Heart right ventricle (tissue), 16 donors: ENCODE data around the gene ERMAP. TPM values are rescaled to one million over a fixed set of nuclear protein-coding genes. Genes with fewer than 3 reads are reported as not detected.

Source experiments
- ATAC-seq, 8 donors: fragments of 200-7000 bp; cut with Tn5 transposase; one replicate each; pipeline ENCODE4 v1.9.1; 2020; ENCODE audit warnings: mild to moderate bottlenecking in 8 of 8, moderate library complexity in 8 of 8, moderate number of reproducible peaks in 1 of 8
- DNase-seq, 2 donors: peaks; one replicate each; pipeline ENCODE4 v3.0.0-alpha.2; 2020
- H3K27ac ChIP-seq, 10 donors: fragments of 200-600 bp; sonication (generic) in 2 of 10; one replicate each; pipeline versions ENCODE4 v1.5.0 to v1.8.0; 2020 to 2022; ENCODE audit warnings: mild to moderate bottlenecking in 3 of 10
- H3K27me3 ChIP-seq, 7 donors: fragments of 200-600 bp; one replicate each; pipeline ENCODE4 v1.8.0; 2021 to 2022; ENCODE audit warnings: mild to moderate bottlenecking in 2 of 7
- H3K36me3 ChIP-seq, 9 donors: fragments of 200-600 bp; sonication (generic) in 1 of 9; one replicate each; pipeline versions ENCODE4 v1.5.0 to v1.8.0; 2020 to 2022; ENCODE audit warnings: mild to moderate bottlenecking in 2 of 9
- H3K4me1 ChIP-seq, 9 donors: fragments of 200-600 bp; sonication (generic) in 1 of 9; one replicate each; pipeline versions ENCODE4 v1.5.0 to v1.8.0; 2020 to 2022; ENCODE audit warnings: mild to moderate bottlenecking in 4 of 9
- H3K4me3 ChIP-seq, 10 donors: fragments of 200-600 bp; sonication (generic) in 2 of 10; one replicate each; pipeline versions ENCODE4 v1.5.0 to v1.8.0; 2020 to 2022; ENCODE audit warnings: mild to moderate bottlenecking in 7 of 10, moderate library complexity in 2 of 10
- H3K9me3 ChIP-seq, 11 donors: fragments of 200-600 bp in 10 of 11; sonication (generic) in 2 of 11; one replicate each; pipeline versions ENCODE4 v1.5.0 to v1.8.0; 2013 to 2022; ENCODE audit warnings: mild to moderate bottlenecking in 2 of 11, control low read depth in 1 of 11, moderate library complexity in 1 of 11
- WGBS, 2 donors: extraction: QIAGEN DNeasy Blood & Tissue Kit; methylation state at CpG; one replicate each; pipeline ENCODE4 v1.1.7; 2013; ENCODE audit warnings: inconsistent platforms in 1 of 2; 5-methylcytosine and 5-hydroxymethylcytosine counted together
- intact Hi-C, 10 donors: fragments of 100-400 bp; cut with DNase I; formaldehyde crosslinking; loops; one replicate each; pipeline versions ENCODE4 v1.11.1 to v1.14.2; 2022
- polyA plus RNA-seq, 2 donors: library from polyadenylated mRNA; stranded (reverse); fragments of 200-250 nt; gene quantifications; one replicate each; pipeline ENCODE4 v1.2.3, GENCODE V29; 2013
- total RNA-seq, 10 donors: library from RNA; stranded (reverse); fragmentation: NEBNext Ultra II Directional in 3 of 10; extraction: Animal tissue kit (Norgen Biotek cat#: 25700) in 3 of 10; gene quantifications; one replicate each; pipeline versions ENCODE4 v1.2.1 to v1.2.4, GENCODE V29; 2021 to 2023
- TF ChIP-seq, protein P1 (sequence below), 9 donors: fragments of 200-600 bp; sonication (generic) in 2 of 9; IDR thresholded peaks; one replicate each; pipeline versions ENCODE4 v1.5.0 to v1.8.0; 2021 to 2022; ENCODE audit warnings: antibody characterized with exemption in 9 of 9, mild to moderate bottlenecking in 5 of 9, moderate library complexity in 1 of 9
- donor health status: Arrhythmogenic right ventricular cardiomyopathy.
- donor health status: ischemic (EF 13 %, LVEDD 7.1; RV severe dilation, severe dysfunction).
- donor health status: healthy with polysubstance abuse.
- donor health status: DM: no; HTN: yes; CAD: no.
- donor health status: DM: no; HTN: no; CAD: no.
- donor health status: ischemic (EF 25% LVEDD 6.9; RV normal size, moderate dysfunction).
- donor health status: ischemic (EF 25% LVEDD 5.7; RV mildly dilated, moderate dysfunction).
- donor health status: healthy.
- donor health status: DM: yes; HTN: yes; CAD: no.
- donor health status: Ischemic cardiomyopathy.
- donor health status: ischemic (EF 35%, LVEDD 5.7; RV mildly dilated, moderate dysfunction).
- donor health status: nonischemic (EF 11% LVEDD 7.7; RV severe dilation, severe dysfunction).
- donor health status: DM: yes; HTN: yes; CAD: no.
- donor health status: PGD.
- donor health status: ischemic (EF 29% LVEDD 5.4; RV normal size, mild dysfunction).
- donor health status: nonischemic (EF 23%, LVEDD 6.1; RV moderate dilation, normal function).

The ERMAP gene
- total and polyA plus RNA-seq, 12 donors: 1.4 to 6.1 (median 5.0) TPM

GRCh38 chr1:42848823-42849537, 32.1 kb downstream of the ERMAP start:
- Histone ChIP-seq H3K4me3 (no peak overlapping the region), H3K9me3 (peaks cover 0 to 12% (median 0%) of the 10 kb centered on the region in 11 donors), H3K36me3 (peaks cover 0 to 34% (median 20%) of the 10 kb centered on the region in 9 donors), H3K27me3 (no peaks in the 10 kb centered on the region), H3K27ac (no peak overlapping the region), H3K4me1 (peaks cover 5 to 29% (median 19%) of the 10 kb centered on the region in 9 donors)
- ATAC-seq (no peak), DNase-seq (no peak)
- intact Hi-C loops: no loop called here
- TF ChIP-seq, protein P1, sequence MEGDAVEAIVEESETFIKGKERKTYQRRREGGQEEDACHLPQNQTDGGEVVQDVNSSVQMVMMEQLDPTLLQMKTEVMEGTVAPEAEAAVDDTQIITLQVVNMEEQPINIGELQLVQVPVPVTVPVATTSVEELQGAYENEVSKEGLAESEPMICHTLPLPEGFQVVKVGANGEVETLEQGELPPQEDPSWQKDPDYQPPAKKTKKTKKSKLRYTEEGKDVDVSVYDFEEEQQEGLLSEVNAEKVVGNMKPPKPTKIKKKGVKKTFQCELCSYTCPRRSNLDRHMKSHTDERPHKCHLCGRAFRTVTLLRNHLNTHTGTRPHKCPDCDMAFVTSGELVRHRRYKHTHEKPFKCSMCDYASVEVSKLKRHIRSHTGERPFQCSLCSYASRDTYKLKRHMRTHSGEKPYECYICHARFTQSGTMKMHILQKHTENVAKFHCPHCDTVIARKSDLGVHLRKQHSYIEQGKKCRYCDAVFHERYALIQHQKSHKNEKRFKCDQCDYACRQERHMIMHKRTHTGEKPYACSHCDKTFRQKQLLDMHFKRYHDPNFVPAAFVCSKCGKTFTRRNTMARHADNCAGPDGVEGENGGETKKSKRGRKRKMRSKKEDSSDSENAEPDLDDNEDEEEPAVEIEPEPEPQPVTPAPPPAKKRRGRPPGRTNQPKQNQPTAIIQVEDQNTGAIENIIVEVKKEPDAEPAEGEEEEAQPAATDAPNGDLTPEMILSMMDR (IDR thresholded peaks at IDR 0.05): no peak
- WGBS, 2 donors: 93 to 94% methylated on average over 2 of the region's 2 CpGs

GRCh38 chr1:42849944-42850343, 33.0 kb downstream of the ERMAP start:
- WGBS, 2 donors: 95 to 99% methylated on average over 5 of the region's 5 CpGs
- no peak for ATAC-seq
- H3K4me1 ChIP-seq: peaks cover 5 to 28% (median 19%) of the 10 kb centered on the region in 9 donors
- no peak for DNase-seq
- TF ChIP-seq, protein P1 (IDR thresholded peaks at IDR 0.05): no peak
- no peak overlapping the region for H3K4me3 ChIP-seq
- no peaks in the 10 kb centered on the region for H3K27me3 ChIP-seq
- H3K27ac ChIP-seq: no peak overlapping the region
- intact Hi-C loops: no loop called here
- H3K36me3 ChIP-seq: peaks cover 0 to 34% (median 20%) of the 10 kb centered on the region in 9 donors
- peaks cover 0 to 12% (median 0%) of the 10 kb centered on the region in 11 donors for H3K9me3 ChIP-seq

DNA sequence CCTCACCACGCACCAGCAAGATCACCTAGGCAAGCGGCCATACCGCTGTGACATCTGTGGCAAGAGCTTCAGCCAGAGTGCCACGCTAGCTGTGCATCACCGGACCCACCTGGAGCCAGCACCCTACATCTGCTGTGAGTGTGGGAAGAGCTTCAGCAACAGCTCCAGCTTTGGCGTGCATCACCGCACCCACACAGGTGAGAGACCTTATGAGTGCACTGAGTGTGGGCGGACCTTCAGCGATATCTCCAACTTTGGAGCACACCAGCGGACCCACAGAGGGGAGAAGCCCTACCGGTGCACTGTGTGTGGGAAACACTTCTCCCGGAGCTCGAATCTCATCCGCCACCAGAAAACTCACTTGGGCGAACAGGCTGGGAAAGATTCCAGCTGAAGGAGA, 34.5 kb downstream of the ERMAP start:
- intact Hi-C loops: no loop called here
- TF ChIP-seq, protein P1 (IDR thresholded peaks at IDR 0.05): no peak
- 98% methylated on average over 15 of the region's 15 CpGs for WGBS, 2 donors

DNA sequence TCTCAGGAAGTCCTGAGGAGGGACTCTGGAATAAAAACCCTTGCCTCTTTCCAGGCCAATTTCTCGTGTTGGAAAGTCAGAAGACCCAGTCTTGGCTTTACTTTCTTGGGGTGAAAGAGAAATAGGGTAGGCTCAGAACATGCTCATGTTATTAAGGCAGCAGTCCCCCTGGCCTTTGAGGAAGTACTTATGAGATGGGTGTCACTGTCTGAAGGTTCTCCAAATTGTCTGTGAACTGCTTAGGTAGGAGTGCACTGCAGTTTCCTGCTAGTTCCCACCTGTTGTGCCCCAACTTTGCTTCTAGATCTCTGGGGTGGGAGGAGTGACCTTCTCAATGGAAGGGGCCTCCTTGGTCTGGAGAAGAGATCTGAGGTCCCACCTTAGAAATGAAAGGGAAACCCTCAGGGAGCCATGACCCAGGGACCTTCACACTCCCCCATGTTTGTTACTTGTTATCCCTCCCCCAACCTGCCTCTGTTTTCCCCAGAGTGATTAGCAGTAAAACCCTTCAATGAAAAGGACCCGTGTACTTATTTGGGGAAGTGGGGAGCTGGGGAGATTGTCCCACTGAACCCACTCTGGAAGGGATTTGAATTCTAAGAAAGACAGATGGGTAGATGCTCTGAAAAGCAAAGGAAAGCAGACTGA, 35.2 kb downstream of the ERMAP start:
- 89 to 95% methylated on average over 2 of the region's 2 CpGs for WGBS, 2 donors
- H3K36me3 ChIP-seq: peaks cover 0 to 34% (median 20%) of the 10 kb centered on the region in 9 donors
- no peak overlapping the region for H3K27ac ChIP-seq
- ATAC-seq: no peak
- TF ChIP-seq, protein P1 (IDR thresholded peaks at IDR 0.05): no peak
- intact Hi-C loops: no loop called here
- H3K4me1 ChIP-seq: peaks cover 4 to 19% (median 10%) of the 10 kb centered on the region in 9 donors
- H3K27me3 ChIP-seq: no peaks in the 10 kb centered on the region
- H3K4me3 ChIP-seq: no peak overlapping the region
- no peak for DNase-seq
- H3K9me3 ChIP-seq: peaks cover 0 to 12% (median 0%) of the 10 kb centered on the region in 11 donors

More for the DNA sequence above, 34.5 kb downstream of the ERMAP start:
- Histone ChIP-seq H3K36me3 (peaks cover 0 to 34% (median 20%) of the 10 kb centered on the region in 9 donors), H3K4me3 (no peak overlapping the region), H3K4me1 (peaks cover 5 to 22% (median 14%) of the 10 kb centered on the region in 9 donors), H3K9me3 (peaks cover 0 to 12% (median 0%) of the 10 kb centered on the region in 11 donors), H3K27me3 (no peaks in the 10 kb centered on the region), H3K27ac (no peak overlapping the region)
- DNase-seq (no peak), ATAC-seq (no peak)
